DMS79 treated with DMSO at 0.1 percent for 48 hours (cell line): ENCODE data around the gene C22orf42.
A peak's percentile ranks its signal among the peaks of the same experiment; 100 is the strongest.
"Not testable (repeated sequence)": the region's sequence is repeated elsewhere in the genome, so short reads cannot be mapped to it uniquely, and the experiment has no call there.

ENCODE experiments used
- DNase-seq: peaks from one replicate; lab custom pipeline; 2025; lab: John Stamatoyannopoulos, UW

Gene C22orf42

GRCh38 chr22:32158712-32159533 lies at the start of gene C22orf42:
Gene C22orf42, minus strand, starts transcription at chr22:32159303. Its CDS starts 88 bp downstream, at chr22:32159215.
- DNase-seq: no peak

GRCh38 chr22:32208681-32209080 lies 49.6 kb upstream of the C22orf42 start:
- DNase-seq: no peak

DNA sequence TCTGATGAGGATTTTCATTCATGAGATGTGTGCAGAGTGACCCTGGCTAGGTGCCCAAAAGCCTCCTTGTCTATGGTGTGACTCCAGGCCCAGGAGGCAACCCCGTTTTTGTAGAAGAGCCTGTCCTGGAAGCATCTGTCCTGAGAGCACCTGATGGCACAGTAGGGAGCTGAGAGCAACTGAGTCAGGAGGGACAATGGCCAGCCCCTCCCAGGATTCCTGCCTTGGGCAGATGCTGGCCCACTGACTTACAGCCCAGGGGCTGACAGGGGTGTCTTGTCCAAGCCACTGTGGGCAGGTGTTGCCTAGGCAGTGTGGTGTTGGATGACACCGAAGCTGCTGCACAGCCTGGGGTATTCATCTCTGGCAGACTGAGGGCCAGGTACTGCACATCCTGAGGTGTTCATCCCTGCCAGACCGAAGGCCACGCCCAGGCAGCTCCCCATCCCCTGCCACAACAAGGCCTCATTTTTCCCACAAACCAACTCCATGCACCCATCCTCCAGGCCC lies 48.9 kb upstream of the C22orf42 start:
- no peak for DNase-seq

DNA sequence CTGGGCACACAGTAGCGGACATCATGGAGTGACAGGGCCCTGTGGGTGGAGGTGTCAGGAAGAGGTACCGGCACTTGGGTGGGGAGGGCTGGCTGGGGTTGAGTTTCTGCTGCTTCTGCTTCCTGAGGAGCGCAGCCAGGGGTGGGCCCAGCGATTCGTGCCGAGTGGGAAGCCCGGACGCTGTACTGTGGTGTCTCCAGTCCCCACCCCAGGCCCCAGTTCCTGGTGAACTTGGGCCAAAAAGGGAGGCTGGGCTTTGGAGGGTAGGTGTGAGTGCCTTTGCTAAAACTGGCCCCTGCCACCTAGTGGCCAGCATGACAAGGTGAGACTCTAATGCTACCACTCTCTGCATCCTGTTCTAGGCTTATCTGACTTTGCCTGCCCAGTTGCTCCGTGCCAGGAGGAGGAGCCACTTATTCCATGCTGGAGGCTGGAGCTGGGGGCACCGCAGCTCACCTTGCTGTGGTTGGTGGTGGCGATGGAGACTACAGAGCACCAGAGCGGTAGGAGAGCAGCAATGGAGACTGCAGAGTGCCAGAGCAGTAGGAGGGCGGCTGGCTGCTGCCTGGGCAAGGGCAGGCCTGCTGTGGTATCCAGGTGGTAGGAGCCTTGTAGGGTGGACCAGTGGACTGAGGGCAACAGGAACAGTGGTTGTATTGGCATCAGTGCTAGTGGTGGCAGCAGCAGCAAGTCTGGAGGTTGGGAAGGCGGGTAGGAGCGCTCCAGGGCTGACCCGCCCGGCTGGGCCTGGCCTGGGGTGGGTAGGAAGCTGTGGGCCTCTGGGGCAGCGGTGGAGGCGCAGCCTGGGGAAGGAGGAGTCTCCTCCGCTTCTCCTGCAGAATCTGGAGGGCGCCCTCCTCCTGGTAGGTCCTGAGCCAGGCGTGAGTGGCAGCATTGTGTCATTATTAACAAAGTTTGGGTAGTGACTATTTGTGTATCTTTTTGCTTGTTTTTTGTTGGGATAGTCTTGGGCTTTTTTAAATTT lies 48.0 kb upstream of the C22orf42 start:
- no peak for DNase-seq

DNA sequence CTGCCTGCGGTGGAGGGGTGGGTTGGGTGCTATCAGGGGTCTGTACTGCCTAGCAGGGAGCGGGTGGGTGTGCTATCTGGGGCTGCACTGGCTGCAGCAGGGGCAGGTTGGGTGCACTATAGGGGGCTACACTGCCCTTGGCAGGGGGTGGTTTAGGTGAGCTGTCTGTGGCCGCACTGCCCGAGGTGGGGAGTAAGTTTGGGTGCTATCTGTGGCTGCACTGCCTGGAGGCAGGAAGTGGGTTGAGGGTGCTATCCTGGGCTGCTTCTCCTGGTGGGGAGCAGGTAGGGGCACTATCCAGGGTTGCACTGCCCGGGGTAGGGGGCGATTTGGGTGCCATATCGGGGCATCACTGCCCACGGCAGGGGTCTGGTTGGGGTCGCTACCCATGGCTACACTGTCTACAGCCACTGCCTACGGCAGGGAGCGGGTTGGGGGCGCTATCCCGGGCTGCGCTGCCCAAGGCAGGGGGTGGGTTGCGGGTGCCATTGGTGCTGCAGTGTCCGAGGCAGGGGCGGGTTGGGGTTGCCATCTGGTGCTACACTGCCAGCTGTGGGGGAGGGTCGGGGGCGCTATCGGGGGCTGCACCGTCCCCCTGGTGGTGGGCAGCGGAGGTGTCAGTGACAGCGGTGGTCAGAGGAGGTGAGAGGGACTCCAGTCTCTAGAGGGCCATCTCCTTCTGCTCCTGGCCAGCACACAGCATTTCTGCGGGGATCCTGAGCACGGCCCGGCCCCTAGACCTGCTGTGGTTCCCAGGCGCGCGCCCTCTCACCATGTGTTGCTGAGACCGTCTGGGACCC lies 47.1 kb upstream of the C22orf42 start:
- DNase-seq: no peak

DNA sequence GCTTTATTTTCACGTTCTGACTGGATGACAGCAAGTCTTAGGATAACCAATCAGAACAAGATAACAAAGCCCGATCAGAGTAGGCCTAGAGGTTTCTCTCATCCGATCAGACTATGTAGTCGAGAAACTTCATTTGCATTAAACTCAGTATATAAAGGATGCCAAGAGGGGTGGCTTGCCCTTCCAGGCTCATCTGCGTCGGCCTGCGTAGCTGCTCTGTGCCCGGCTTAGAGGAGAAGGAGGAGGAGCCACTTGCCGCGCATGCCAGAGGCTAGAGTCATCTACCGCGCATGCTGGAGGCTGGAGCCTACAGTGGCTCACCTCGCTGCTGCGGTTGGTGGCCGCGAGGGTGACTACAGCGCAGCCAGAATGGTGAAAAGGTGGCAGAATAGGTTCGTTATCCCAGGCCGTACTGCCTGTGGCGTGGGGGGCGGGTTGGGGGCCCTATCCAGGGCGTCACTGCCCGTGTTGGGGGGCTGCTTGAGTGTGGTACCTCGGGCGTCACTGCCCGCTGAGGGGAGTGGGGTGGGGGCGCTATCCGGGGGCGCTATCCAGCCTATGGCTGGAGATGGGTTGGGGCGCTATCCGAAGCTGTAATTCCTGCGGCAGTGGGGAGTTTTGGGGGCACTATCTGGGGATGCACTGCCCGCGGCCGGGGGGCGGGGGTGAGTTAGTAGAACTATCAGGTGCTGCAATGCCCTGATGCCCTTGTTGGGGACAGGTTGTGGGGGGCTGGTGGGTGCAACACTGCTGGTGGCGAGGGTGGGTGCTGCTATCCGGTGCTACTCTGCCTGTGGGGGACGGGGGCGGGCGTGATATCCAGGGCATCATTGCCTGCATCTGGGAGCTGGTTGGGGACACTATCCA lies 46.0 kb upstream of the C22orf42 start, which contains the start of gene RFPL2:
RFPL2 (minus strand) TSS at position 218 of the 867 bp plus-strand sequence. CDS start 2,622 bp downstream, outside the sequence.
- no peak for DNase-seq

GRCh38 chr22:32204040-32204855 lies 45.1 kb upstream of the C22orf42 start:
- no peak for DNase-seq

GRCh38 chr22:32203181-32204039 lies 44.3 kb upstream of the C22orf42 start:
- no peak for DNase-seq

- DNase-seq: peak; percentile 15
Observed at GRCh38 chr22:32202539-32203180, 43.6 kb upstream of the C22orf42 start.

GRCh38 chr22:32202161-32202538 lies 43.0 kb upstream of the C22orf42 start:
- DNase-seq: no peak

GRCh38 chr22:32200752-32201151 lies 41.6 kb upstream of the C22orf42 start:
- DNase-seq: no peak

DNA sequence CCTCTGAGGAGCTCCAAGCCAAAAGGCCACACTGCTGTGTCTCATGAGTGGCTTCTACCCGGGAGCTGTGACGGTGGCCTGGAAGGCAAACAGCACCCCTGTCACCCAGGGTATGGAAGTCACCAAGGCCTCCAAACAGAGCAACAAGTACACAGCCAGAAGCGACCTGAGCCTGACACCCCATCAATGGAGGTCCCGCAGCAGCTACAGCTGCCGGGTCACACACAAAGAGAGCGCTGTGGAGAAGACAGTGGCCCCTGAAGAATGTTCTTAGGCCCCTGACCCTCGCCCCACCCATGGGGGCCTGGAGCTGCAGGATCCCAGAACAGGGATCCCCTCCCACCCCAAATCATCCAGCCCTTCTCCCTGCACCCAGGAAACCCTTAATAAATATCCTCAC lies 40.9 kb upstream of the C22orf42 start:
- no peak for DNase-seq

DNA sequence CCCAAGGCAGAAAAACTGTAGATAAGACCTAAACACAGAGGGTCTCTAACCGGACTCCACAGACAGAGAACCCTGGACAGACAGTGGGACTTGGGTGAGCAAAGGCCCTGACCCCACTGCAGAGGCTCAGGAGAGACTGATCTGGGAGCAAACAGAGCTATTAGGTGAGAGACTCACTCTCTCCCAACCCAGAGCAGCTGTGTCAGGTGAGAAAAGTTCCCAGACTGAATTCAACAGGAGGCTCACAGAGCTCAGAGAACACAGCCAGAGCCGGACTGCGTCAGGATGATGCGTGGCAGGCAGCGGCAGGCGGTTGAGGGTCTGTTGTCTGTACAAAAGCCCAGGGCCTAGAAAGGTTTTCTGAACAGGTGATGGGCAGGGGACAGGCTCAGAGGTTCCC lies 40.2 kb upstream of the C22orf42 start:
- DNase-seq: no peak

- DNase-seq: not testable (repeated sequence)
Observed at GRCh38 chr22:32197553-32198226, 38.6 kb upstream of the C22orf42 start.

- DNase-seq: not testable (repeated sequence)
Observed at GRCh38 chr22:32195900-32196299, 36.8 kb upstream of the C22orf42 start.

DNA sequence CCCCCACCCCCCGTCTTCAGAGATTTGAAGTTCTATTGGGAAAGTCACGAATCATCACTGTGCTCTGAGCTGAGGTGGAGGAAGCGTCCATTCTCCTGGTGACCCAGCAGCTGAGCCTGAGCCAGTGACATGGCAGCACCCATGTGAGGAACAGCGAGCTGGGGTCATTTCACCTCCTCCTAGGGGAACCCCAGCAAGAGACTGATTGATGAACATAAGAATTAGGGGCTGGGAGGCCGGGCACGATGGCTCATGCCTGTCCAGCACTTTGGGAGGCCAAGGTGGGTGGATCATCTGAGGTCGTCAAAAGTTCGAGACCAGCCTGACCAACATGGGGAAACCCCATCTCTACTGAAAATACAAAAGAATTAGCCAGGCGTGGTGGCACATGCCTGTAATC lies 34.2 kb upstream of the C22orf42 start:
- DNase-seq: not testable (repeated sequence)

DNA sequence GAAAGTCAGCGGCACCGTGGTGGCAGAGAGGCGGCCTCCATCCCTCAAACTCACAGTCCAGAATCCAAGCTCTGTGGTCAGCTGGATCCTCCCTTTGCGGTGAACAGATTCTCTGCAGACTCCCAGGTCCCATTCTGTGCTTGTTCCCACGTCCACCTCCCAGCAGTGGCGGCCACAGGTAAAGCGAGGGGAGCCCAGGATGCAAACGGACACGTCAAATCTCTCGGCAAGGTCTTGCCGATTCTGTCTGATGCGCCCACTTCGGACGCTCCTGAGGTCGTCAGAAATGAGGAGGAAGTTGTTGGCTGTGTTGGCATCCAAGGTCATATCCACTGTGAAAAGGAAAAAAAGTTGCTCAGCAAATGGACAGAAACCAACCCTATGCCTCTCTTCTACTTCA lies 31.9 kb upstream of the C22orf42 start:
- DNase-seq: not testable (repeated sequence)

- no peak for DNase-seq
Observed at GRCh38 chr22:32185821-32186220, 26.7 kb upstream of the C22orf42 start.
